Kidney (tissue), 14 donors: ENCODE measurements around the gene MIX23. TPM values are rescaled to one million over a fixed set of nuclear protein-coding genes. Genes with fewer than 3 reads are reported as not detected.
A peak's percentile ranks its signal among the peaks of the same experiment; 100 is the strongest.
"Not testable (repeated sequence)": the region's sequence is repeated elsewhere in the genome, so short reads cannot be mapped to it uniquely, and the experiment has no call there.

Experiments
- DNase-seq, 5 donors: peaks; one replicate each; pipeline ENCODE4 v3.0.0-alpha.2; 2013 to 2020
- FAIRE-seq: peaks from 2 replicates; lab custom pipeline; 2012; peaks lifted over from hg19 to GRCh38; lab: Jason Lieb, UNC
- H3K27ac ChIP-seq, 2 donors: one replicate each; pipeline ENCODE4 v1.7.0; 2013; ENCODE audit warnings: low read depth in 2 of 2, low read length in 2 of 2, inconsistent platforms in 1 of 2
- H3K27me3 ChIP-seq: one replicate; pipeline ENCODE4 v1.7.1; 2013; ENCODE audit warnings: low read length, inconsistent platforms; ENCODE audit not compliant: control insufficient read depth, insufficient read depth
- H3K36me3 ChIP-seq, 3 donors: one replicate each; pipeline versions ENCODE4 v1.7.0 to v1.7.1; 2013; ENCODE audit warnings: low read length in 3 of 3, control low read depth in 1 of 3, inconsistent platforms in 1 of 3; ENCODE audit not compliant: insufficient read depth in 3 of 3, control insufficient read depth in 2 of 3
- H3K4me1 ChIP-seq, 3 donors: one replicate each; pipeline versions ENCODE4 v1.7.0 to v1.7.1; 2013; ENCODE audit warnings: low read length in 3 of 3, inconsistent platforms in 1 of 3, low read depth in 1 of 3; ENCODE audit not compliant: control insufficient read depth in 2 of 3, insufficient read depth in 2 of 3
- H3K4me3 ChIP-seq, 3 donors: one replicate each; pipeline versions ENCODE4 v1.7.0 to v1.8.1; 2013; ENCODE audit warnings: low read length in 3 of 3, control low read depth in 1 of 3, inconsistent platforms in 1 of 3
- H3K9ac ChIP-seq, 3 donors: one replicate each; pipeline versions ENCODE4 v1.7.0 to v1.7.1; 2013; ENCODE audit warnings: low read length in 3 of 3, control low read depth in 1 of 3, inconsistent platforms in 1 of 3
- H3K9me3 ChIP-seq, 3 donors: one replicate each; pipeline versions ENCODE4 v1.7.0 to v1.7.1; 2013; ENCODE audit warnings: low read length in 3 of 3, control low read depth in 1 of 3, inconsistent platforms in 1 of 3; ENCODE audit not compliant: control insufficient read depth in 2 of 3, insufficient read depth in 1 of 3
- CTCF ChIP-seq: IDR thresholded peaks from 3 replicates; pipeline ENCODE4 v1.5.1; 2012; ENCODE audit warnings: mild to moderate bottlenecking, moderate library complexity, borderline replicate concordance; ENCODE audit not compliant: insufficient read depth; ENCODE audit errors: extremely low read depth
- intact Hi-C: fragments of 100-400 bp; cut with DNase I; formaldehyde crosslinking; loops from one replicate; pipeline ENCODE4 v1.11.1; 2022
- polyA plus RNA-seq: library from polyadenylated mRNA; stranded (reverse); fragments of 350-450 nt; fragmentation: Illumina TruSeq; extraction: RNeasy Lipid Tissue Mini Kit (QIAGEN cat#74804); gene quantifications from one replicate; pipeline ENCODE4 v1.2.3, GENCODE V29; 2014; ENCODE audit warnings: low read depth, low replicate concordance; ENCODE audit not compliant: insufficient read depth
- total RNA-seq: library from RNA; stranded (reverse); fragmentation: NEBNext Ultra II Directional; extraction: Animal tissue kit (Norgen Biotek cat#: 25700); gene quantifications from one replicate; pipeline ENCODE4 v1.2.1, GENCODE V29; 2021
- donor health status: control.
- donor health status: control.
- donor health status: control.
- donor health status: control.
- donor health status: control.
- donor health status: DM: yes; HTN: yes; CAD: no.
- donor health status: Normal renal cell carcinoma (clear cell type).

The MIX23 gene
- total and polyA plus RNA-seq, 2 donors from 2014 or later: 27.9 to 84.0 TPM

- TF ChIP-seq CTCF: no peak
- Histone ChIP-seq H3K27me3 (no peaks in the 10 kb centered on the region), H3K36me3 (peaks cover 2 to 11% (median 5%) of the 10 kb centered on the region in 3 donors), H3K9me3 (no peaks in the 10 kb centered on the region), H3K9ac (no peak overlapping the region), H3K4me1 (no peaks in the 10 kb centered on the region), H3K27ac (no peak overlapping the region), H3K4me3 (no peak overlapping the region)
- no peak for FAIRE-seq
- DNase-seq: no peak
- intact Hi-C loops: no loop called here
Measured at GRCh38 chr3:122374034-122374433, 9.0 kb downstream of the MIX23 start.

GRCh38 chr3:122366379-122366749 is 16.7 kb downstream of the MIX23 start:
- no peak for DNase-seq
- Histone ChIP-seq H3K36me3 (peaks cover 2 to 25% (median 9%) of the 10 kb centered on the region in 3 donors), H3K9me3 (no peaks in the 10 kb centered on the region), H3K4me1 (no peaks in the 10 kb centered on the region), H3K27me3 (no peaks in the 10 kb centered on the region), H3K27ac (peak overlapping the region in 1 of 2 donors; percentile 35), H3K4me3 (no peak overlapping the region), H3K9ac (no peak overlapping the region)
- intact Hi-C loops: no loop called here
- TF ChIP-seq CTCF: no peak
- FAIRE-seq: no peak

- H3K9me3 ChIP-seq, H3K9ac ChIP-seq, H3K4me3 ChIP-seq, H3K27me3 ChIP-seq, H3K4me1 ChIP-seq, intact Hi-C loops, FAIRE-seq: not testable (repeated sequence)
- DNase-seq: peak in 1 of 5 donors; percentile 8
- Histone ChIP-seq H3K27ac (peak overlapping the region in 1 of 2 donors; percentile 35), H3K36me3 (peaks cover 2 to 22% (median 6%) of the 10 kb centered on the region in 3 donors)
Measured at GRCh38 chr3:122365582-122366378, 17.3 kb downstream of the MIX23 start.

GRCh38 chr3:122365073-122365472 is 18.0 kb downstream of the MIX23 start:
- peaks cover 0 to 22% (median 6%) of the 10 kb centered on the region in 3 donors for H3K36me3 ChIP-seq
- no peak for DNase-seq
- FAIRE-seq: no peak

More at GRCh38 chr3:122365073-122365472, 18.0 kb downstream of the MIX23 start:
- Histone ChIP-seq H3K9me3 (no peaks in the 10 kb centered on the region), H3K4me3 (no peak overlapping the region), H3K4me1 (no peaks in the 10 kb centered on the region), H3K27ac (no peak overlapping the region), H3K27me3 (no peaks in the 10 kb centered on the region), H3K9ac (no peak overlapping the region)
- intact Hi-C loops: no loop called here
- no peak for TF ChIP-seq CTCF
